Measurements from ENCODE around the gene MINDY1. TPM values are rescaled to one million over a fixed set of nuclear protein-coding genes. Genes with fewer than 3 reads are reported as not detected.

MINDY1 gene
- total RNA-seq, 2 donors from 2014 or later, result 36.3 to 39.2 TPM

DNA sequence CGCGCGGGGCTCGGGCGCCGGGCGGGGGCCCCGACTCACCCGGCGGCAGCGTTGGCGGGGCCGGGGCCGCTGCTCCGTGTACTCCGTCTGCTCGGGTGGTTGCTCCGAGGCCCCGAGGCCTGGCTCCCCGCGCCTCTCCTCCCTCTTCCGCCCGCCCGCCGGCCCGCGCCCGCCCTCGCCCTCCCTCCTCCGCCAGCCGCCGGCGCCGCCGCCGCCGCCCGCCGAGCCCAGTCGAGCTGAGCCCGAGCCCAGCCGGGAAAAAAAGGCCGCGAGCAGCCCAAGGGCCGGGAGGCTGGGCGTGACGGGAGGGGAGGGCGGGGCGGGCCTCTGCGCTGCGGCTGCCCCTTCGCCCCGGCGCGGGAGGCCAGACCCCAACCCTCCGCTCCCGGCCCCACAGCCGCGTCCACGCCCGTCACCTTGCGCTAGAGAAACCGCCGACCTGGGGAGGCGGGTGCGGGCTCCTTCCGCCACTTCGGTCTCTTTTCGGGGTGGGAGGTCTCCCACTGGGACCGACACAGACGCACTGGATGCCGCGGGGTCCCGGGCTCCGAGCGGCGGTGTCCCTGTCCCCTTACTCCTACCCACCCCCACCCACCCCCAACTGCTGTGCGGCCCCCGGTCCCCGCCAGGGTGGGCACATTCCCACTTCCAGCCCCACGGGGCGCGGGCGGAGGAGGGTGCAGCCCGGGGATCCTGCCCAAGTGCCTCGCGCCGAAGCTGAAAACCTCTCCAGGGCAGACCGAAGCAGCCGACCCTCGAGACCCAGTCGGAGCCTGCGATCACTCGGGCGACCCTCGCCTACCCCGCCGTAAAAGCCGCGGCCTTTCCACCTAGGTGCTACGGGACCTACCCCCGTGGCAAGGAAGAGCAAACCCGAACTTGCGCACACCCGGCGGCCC, 31.9 kb downstream of the MINDY1 start, which contains the start of gene CERS2:
Gene CERS2 (minus strand): TSS at position 256 of the 899 bp plus-strand sequence. CDS start 5,745 bp downstream, outside the sequence.
- Histone ChIP-seq H3K27ac (peak within 1 kb of the TSS; percentile 90 to 92 (median 92)), H3K4me1 (peaks cover 71% of the 10 kb centered on the region), H3K36me3 (replicated peaks in 1 of 2; ENCODE audit: insufficient read depth in 1 of 2, low read depth in 2 of 2) (no peaks in the 10 kb centered on the region), H3K27me3 (no peaks in the 10 kb centered on the region), H3K9me3 (no peaks in the 10 kb centered on the region), H3K4me3 (peak within 1 kb of the TSS; percentile 44 to 79)
- TF ChIP-seq, protein P1, sequence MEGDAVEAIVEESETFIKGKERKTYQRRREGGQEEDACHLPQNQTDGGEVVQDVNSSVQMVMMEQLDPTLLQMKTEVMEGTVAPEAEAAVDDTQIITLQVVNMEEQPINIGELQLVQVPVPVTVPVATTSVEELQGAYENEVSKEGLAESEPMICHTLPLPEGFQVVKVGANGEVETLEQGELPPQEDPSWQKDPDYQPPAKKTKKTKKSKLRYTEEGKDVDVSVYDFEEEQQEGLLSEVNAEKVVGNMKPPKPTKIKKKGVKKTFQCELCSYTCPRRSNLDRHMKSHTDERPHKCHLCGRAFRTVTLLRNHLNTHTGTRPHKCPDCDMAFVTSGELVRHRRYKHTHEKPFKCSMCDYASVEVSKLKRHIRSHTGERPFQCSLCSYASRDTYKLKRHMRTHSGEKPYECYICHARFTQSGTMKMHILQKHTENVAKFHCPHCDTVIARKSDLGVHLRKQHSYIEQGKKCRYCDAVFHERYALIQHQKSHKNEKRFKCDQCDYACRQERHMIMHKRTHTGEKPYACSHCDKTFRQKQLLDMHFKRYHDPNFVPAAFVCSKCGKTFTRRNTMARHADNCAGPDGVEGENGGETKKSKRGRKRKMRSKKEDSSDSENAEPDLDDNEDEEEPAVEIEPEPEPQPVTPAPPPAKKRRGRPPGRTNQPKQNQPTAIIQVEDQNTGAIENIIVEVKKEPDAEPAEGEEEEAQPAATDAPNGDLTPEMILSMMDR (IDR thresholded peaks at IDR 0.05), result no peak
- TF ChIP-seq POLR2A (IDR thresholded peaks at IDR 0.05), result peak; percentile 49 to 57 (median 54)
- peak; percentile 84 to 90 (median 89) for DNase-seq
- intact Hi-C loops (cut with DNase I), result no loop called here
- ATAC-seq, result peak; percentile 72
- 6 to 20% methylated on average over 15 to 100 of the region's 106 CpGs for WGBS, 2 donors

DNA sequence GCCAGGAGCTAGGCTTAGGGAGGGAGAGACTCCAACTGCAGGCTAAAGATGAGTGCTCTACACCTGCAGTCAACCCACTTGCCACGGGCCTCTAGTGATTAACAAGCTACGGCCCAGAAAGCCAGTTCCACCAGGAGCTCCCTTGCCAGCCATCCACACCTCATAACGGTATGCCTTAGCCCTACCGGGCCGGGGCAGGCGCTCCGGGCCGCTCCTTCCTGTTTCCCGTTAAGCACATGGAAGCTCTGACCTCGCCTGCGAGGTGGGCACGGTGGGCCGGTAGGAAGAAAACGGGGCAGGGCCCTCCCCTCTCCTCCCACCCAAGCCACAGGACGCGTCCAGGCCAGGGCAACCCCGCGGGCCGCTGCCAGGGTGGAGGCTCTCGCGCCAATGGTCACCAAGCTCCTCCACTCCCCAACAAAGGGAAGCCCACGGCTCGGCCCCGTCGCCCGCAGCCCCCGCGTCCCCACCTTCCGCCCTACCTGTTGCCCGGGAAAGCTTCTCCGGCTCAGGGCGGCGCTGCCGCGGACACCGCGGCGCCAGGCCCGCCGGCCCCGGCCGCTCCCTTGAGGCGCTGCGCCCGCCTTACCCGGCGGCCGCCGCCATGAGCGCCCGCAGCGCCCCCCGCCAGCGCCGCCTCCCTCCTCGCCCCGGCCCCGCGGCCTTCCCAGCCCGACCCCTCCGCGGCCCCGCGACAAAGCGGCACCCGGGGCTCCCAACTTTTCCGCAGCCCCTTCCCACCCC, 32.7 kb downstream of the MINDY1 start:
- H3K9me3 ChIP-seq, result no peaks in the 10 kb centered on the region
- DNase-seq (peak; percentile 37 to 49 (median 48)), ATAC-seq (peak; percentile 43)
- 0% methylated on average over 4 to 58 of the region's 67 CpGs for WGBS, 2 donors
- H3K4me1 ChIP-seq, result peaks cover 67% of the 10 kb centered on the region
- H3K4me3 ChIP-seq, result peak overlapping the region; percentile 44 to 79
- H3K36me3 ChIP-seq (replicated peaks in 1 of 2; ENCODE audit: insufficient read depth in 1 of 2, low read depth in 2 of 2), result no peaks in the 10 kb centered on the region
- TF ChIP-seq, protein P1 (IDR thresholded peaks at IDR 0.05), result no peak
- peak in 1 of 3 donors; percentile 21 for TF ChIP-seq POLR2A (IDR thresholded peaks at IDR 0.05)
- intact Hi-C loops (cut with DNase I), result no loop called here
- H3K27me3 ChIP-seq, result no peaks in the 10 kb centered on the region
- peak overlapping the region; percentile 90 to 92 (median 92) for H3K27ac ChIP-seq

DNA sequence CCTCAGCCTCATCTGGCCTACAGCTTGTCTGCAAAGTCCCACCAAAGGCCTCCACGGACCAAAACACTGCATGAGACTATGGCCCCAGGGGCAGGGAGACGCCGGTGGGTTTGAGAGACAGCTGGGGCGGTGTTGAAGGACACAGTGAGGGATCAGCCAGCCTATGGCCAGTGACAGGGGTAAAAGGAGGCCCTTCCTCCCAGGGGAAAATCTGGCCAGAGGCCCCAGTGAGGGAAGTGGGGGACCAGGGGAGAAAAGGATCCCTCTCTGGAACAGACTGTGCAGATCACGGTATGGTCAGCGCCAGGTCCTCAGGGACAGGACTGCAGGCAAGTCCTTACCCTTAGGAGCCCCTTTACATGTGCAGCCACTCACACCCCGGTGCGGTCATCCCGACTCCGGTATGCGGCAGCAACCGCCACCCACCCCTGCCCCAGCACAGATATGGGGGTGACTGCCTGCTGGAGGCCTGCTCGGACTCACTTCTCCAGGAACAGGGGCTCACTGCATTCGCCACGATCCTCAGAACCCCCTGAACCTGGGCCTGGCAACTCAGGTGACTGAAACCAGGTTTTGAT, 33.4 kb downstream of the MINDY1 start:
- ATAC-seq, result no peak
- peak overlapping the region; percentile 44 to 79 for H3K4me3 ChIP-seq
- intact Hi-C loops (cut with DNase I), result no loop called here
- TF ChIP-seq, protein P1 (IDR thresholded peaks at IDR 0.05), result no peak
- no peaks in the 10 kb centered on the region for H3K9me3 ChIP-seq
- peak in 3 of 4 donors; percentile 25 to 28 (median 27) for DNase-seq
- H3K36me3 ChIP-seq (replicated peaks in 1 of 2; ENCODE audit: insufficient read depth in 1 of 2, low read depth in 2 of 2), result peaks cover 0 to 5% of the 10 kb centered on the region in 2 donors
- no peaks in the 10 kb centered on the region for H3K27me3 ChIP-seq
- H3K27ac ChIP-seq, result peak overlapping the region; percentile 90 to 92 (median 92)
- peaks cover 61% of the 10 kb centered on the region for H3K4me1 ChIP-seq
- 13 to 17% methylated on average over 6 to 13 of the region's 15 CpGs for WGBS, 2 donors

DNA sequence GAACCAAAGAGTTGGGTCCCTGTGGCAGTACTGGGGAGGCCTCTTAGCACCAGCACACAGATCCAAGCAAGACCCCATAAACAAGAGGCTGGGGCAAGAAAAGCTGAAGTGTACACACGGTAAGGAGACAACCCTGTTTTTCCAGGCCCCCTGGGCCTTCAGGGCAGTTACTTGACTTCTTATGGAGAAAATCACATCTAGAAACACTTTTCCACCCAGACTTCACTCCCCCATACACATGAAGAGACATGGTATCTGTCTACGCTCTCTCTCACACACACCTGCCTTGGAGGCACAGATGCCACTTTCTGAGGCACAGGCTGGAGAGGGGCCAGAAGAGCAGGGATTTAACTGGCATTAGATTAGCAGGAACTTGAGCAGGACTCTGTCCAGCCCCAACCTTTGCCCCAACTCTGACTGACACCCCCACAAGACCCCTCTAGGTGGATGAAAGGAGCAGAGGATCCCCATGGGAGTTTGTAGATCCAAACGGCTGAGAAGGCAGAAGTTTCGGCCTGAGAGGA, 34.2 kb downstream of the MINDY1 start:
- intact Hi-C loops (cut with DNase I), result no loop called here
- Histone ChIP-seq H3K27me3 (no peaks in the 10 kb centered on the region), H3K9me3 (no peaks in the 10 kb centered on the region), H3K4me3 (no peak overlapping the region), H3K4me1 (peaks cover 53% of the 10 kb centered on the region), H3K27ac (peak overlapping the region; percentile 68 to 92 (median 92)), H3K36me3 (replicated peaks in 1 of 2; ENCODE audit: insufficient read depth in 1 of 2, low read depth in 2 of 2) (peaks cover 4 to 14% of the 10 kb centered on the region in 2 donors)
- 35 to 50% methylated on average over 4 of the region's 4 CpGs for WGBS, 2 donors
- ATAC-seq, result no peak
- TF ChIP-seq, protein P1 (IDR thresholded peaks at IDR 0.05), result no peak
- no peak for TF ChIP-seq POLR2A (IDR thresholded peaks at IDR 0.05)
- peak; percentile 38 to 69 (median 48) for DNase-seq

Data from body of pancreas (tissue), 4 donors.